Upper lobe of right lung (tissue), 1 donor: ENCODE measurements around the gene NTM. TPM values are rescaled to one million over a fixed set of nuclear protein-coding genes. Genes with fewer than 3 reads are reported as not detected.

ENCODE experiments used
- ATAC-seq: fragments of 200-7000 bp; cut with Tn5 transposase; one replicate; pipeline ENCODE4 v1.9.1; 2020; ENCODE audit warnings: mild to moderate bottlenecking, moderate library complexity
- DNase-seq: peaks from one replicate; pipeline ENCODE4 v3.0.0-alpha.2; 2020
- H3K27ac ChIP-seq: fragments of 200-600 bp; one replicate; pipeline ENCODE4 v1.8.0; 2022
- H3K27me3 ChIP-seq: fragments of 200-600 bp; one replicate; pipeline ENCODE4 v1.8.0; 2022; ENCODE audit warnings: mild to moderate bottlenecking
- H3K36me3 ChIP-seq: fragments of 200-600 bp; one replicate; pipeline ENCODE4 v1.8.0; 2022
- H3K4me1 ChIP-seq: fragments of 200-600 bp; one replicate; pipeline ENCODE4 v1.8.0; 2022
- H3K4me3 ChIP-seq: fragments of 200-600 bp; one replicate; pipeline ENCODE4 v1.8.0; 2022; ENCODE audit warnings: mild to moderate bottlenecking
- H3K9me3 ChIP-seq: fragments of 200-600 bp; one replicate; pipeline ENCODE4 v1.8.0; 2022
- intact Hi-C: fragments of 100-400 bp; cut with DNase I; formaldehyde crosslinking; loops from one replicate; pipeline ENCODE4 v1.11.0; 2022
- total RNA-seq: library from RNA; stranded (reverse); fragmentation: NEBNext Ultra II Directional; extraction: Animal tissue kit (Norgen Biotek cat#: 25700); gene quantifications from one replicate; pipeline ENCODE4 v1.2.1, GENCODE V29; 2021
- TF ChIP-seq, protein P1 (sequence below): fragments of 200-600 bp; IDR thresholded peaks from one replicate; pipeline ENCODE4 v1.8.0; 2022; ENCODE audit warnings: antibody characterized with exemption
- donor health status: DM: no; HTN: yes; CAD: no; lungs with severe emphysema.

NTM gene
- total RNA-seq, 1 donor from 2014 or later = 3.7 TPM

DNA sequence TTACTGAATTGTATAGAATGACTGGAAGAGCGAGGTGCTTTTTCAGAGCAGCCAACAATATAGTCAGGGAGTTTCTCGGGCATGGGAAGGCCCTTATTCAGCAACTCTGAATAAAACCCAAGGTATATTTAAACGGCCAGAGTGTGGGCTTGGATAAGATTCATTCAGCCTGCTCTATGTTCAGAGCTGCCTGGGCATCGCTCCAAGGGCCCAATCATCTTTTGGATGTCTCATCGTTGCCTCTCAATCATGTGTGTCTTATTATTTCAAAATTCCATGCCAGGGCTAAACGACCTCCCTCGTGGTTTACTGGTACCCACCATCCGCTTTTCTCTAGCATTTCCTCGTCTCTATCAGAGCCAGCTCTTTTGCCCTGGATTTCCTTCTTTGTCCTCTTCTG, 19.5 kb upstream of the NTM start:
- TF ChIP-seq, protein P1, sequence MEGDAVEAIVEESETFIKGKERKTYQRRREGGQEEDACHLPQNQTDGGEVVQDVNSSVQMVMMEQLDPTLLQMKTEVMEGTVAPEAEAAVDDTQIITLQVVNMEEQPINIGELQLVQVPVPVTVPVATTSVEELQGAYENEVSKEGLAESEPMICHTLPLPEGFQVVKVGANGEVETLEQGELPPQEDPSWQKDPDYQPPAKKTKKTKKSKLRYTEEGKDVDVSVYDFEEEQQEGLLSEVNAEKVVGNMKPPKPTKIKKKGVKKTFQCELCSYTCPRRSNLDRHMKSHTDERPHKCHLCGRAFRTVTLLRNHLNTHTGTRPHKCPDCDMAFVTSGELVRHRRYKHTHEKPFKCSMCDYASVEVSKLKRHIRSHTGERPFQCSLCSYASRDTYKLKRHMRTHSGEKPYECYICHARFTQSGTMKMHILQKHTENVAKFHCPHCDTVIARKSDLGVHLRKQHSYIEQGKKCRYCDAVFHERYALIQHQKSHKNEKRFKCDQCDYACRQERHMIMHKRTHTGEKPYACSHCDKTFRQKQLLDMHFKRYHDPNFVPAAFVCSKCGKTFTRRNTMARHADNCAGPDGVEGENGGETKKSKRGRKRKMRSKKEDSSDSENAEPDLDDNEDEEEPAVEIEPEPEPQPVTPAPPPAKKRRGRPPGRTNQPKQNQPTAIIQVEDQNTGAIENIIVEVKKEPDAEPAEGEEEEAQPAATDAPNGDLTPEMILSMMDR = no peak
- H3K27me3 ChIP-seq = no peaks in the 10 kb centered on the region
- ATAC-seq = no peak
- intact Hi-C loops = no loop called here
- H3K4me1 ChIP-seq = no peaks in the 10 kb centered on the region
- H3K4me3 ChIP-seq = no peak overlapping the region
- no peaks in the 10 kb centered on the region for H3K9me3 ChIP-seq
- no peaks in the 10 kb centered on the region for H3K36me3 ChIP-seq
- DNase-seq = no peak
- no peak overlapping the region for H3K27ac ChIP-seq

DNA sequence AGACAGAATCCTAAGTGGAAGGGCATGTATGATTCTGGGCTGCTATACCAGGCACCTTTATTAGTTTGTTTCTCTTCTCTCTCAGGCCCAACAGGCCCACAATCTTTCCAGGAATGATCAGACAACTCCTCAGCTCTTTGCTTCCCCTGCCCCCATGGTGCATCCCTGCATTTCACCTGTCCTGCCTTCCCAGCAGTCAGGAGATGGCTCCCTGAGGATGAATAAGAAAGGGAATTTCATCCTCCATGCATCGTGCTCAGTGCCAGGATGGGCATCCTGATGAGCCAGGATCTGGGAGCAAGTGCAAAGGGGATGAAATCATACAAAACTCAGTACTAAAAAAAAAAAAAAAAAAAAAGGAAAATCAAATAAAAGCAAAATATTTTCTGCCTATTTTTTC, 18.6 kb upstream of the NTM start:
- TF ChIP-seq, protein P1 = no peak
- H3K36me3 ChIP-seq = no peaks in the 10 kb centered on the region
- intact Hi-C loops = no loop called here
- H3K4me1 ChIP-seq = no peaks in the 10 kb centered on the region
- H3K27ac ChIP-seq = no peak overlapping the region
- ATAC-seq (no peak), DNase-seq (no peak)
- no peaks in the 10 kb centered on the region for H3K9me3 ChIP-seq
- no peak overlapping the region for H3K4me3 ChIP-seq
- H3K27me3 ChIP-seq = no peaks in the 10 kb centered on the region

DNA sequence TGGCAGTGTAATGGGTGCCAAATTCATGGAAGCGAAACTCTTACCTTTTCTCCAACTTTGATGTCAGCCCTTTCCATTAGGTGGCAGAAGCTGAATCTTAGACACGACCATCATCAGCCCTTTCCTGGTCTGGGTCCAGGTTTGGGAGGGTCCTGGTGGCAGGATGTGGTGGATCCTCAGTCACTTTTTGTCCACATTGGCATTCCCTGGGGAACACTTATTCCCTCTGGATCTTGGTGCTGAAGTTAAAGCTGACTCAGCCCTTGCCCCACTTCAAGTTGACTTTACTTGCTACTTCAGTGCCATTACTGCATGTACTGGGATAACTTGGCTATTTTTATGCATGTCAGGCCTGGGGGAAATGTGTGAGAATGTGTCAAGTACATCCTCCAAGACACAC, 16.6 kb upstream of the NTM start:
- Histone ChIP-seq H3K4me3 (no peak overlapping the region), H3K4me1 (no peaks in the 10 kb centered on the region), H3K27me3 (no peaks in the 10 kb centered on the region), H3K27ac (no peak overlapping the region), H3K36me3 (no peaks in the 10 kb centered on the region), H3K9me3 (no peaks in the 10 kb centered on the region)
- ATAC-seq (no peak), DNase-seq (no peak)
- intact Hi-C loops = no loop called here
- TF ChIP-seq, protein P1 = no peak

DNA sequence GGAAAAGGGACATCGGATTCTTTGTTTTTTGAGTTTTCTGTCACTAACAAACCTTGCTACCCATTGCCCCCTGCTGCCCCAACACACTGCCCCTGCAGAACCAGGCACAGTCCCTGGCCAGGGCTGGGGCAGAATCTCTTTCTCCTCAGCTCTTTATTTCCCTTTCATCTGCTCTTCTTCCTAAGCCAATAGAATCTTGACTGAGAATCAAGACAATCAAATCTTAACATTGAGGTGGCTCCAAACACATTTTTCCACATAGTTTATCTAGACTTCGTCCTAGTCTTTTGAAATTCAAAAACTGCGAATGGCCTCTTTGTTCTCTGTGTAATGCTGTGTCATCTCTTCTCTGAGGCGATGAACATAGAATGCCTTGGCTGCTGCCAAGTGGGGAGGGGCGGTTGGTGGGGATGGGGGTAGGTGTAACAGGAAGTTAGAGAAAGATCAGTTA, 16.1 kb upstream of the NTM start:
- no peak overlapping the region for H3K27ac ChIP-seq
- H3K27me3 ChIP-seq = no peaks in the 10 kb centered on the region
- ATAC-seq (no peak), DNase-seq (no peak)
- intact Hi-C loops = no loop called here
- H3K9me3 ChIP-seq = no peaks in the 10 kb centered on the region
- H3K36me3 ChIP-seq = no peaks in the 10 kb centered on the region
- no peak overlapping the region for H3K4me3 ChIP-seq
- TF ChIP-seq, protein P1 = no peak
- no peaks in the 10 kb centered on the region for H3K4me1 ChIP-seq

DNA sequence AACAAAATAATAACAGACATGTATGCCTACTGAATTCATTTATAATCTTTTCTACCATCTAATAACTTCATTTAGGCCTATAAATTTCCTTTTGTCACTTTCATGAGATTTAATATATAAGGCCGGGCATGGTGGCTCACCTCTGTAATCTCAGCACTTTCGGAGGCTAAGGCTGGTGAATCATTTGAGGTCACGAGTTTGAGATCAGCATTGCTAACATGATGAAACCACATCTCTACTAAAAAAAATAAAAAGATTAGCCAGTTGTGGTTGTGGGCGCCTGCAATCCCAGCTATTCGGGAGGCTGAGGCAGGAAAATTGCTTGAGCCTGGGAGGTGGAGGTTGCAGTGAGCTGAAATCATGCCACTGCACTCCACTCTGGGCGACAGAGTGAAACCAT, 14.2 kb upstream of the NTM start:
- no peaks in the 10 kb centered on the region for H3K4me1 ChIP-seq
- TF ChIP-seq, protein P1 = no peak
- intact Hi-C loops = no loop called here
- no peak for DNase-seq
- ATAC-seq = no peak
- H3K9me3 ChIP-seq = no peaks in the 10 kb centered on the region
- H3K27ac ChIP-seq = no peak overlapping the region
- no peaks in the 10 kb centered on the region for H3K27me3 ChIP-seq
- no peak overlapping the region for H3K4me3 ChIP-seq
- H3K36me3 ChIP-seq = no peaks in the 10 kb centered on the region

DNA sequence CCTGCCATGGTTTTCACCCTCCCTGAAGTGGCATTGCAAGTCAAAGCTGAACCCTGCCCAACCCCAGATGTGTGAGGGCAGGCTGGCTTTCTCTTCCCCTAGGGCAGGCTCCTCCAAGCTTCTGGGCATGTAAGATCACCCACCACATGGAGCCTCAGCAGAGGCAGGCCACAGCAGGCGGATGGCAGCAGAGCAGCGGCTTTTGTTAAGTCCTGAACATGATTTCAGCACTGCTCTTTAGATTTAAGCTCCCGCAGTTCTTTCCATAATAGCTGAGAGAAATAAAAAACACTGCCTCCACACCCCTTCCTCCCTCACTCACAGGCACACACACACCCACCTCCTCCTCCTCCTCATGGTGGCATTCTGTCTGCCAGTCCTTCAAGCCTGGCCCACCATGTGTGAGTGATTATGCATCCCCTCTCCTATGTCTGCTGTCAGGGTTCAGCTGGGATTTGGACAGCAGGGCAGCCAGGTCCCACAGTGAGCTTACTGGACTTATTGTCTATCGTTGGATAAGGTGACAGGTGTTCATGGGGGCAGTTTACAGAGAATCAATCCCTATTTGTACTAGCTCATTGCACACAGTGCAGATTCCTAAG, 5.0 kb upstream of the NTM start:
- intact Hi-C loops = no loop called here

More for the DNA sequence above, 5.0 kb upstream of the NTM start:
- Histone ChIP-seq H3K4me3 (no peak overlapping the region), H3K27me3 (no peaks in the 10 kb centered on the region), H3K4me1 (no peaks in the 10 kb centered on the region), H3K36me3 (no peaks in the 10 kb centered on the region), H3K9me3 (no peaks in the 10 kb centered on the region), H3K27ac (no peak overlapping the region)
- ATAC-seq (no peak), DNase-seq (no peak)
- TF ChIP-seq, protein P1 = no peak
